Astrocyte (in vitro differentiated cells and primary cell): Measurements from ENCODE around the gene AMER2. TPM values are rescaled to one million over a fixed set of nuclear protein-coding genes. Genes with fewer than 3 reads are reported as not detected.

Source experiments
- DNase-seq: peaks from one replicate; pipeline ENCODE4 v3.0.0-alpha.2; 2010; ENCODE audit warnings: low read depth
- FAIRE-seq: peaks from 2 replicates; lab custom pipeline; 2011; peaks lifted over from hg19 to GRCh38; lab: Jason Lieb, UNC
- H2AFZ ChIP-seq: 2 replicates; pipeline ENCODE4 v1.6.0; 2012; ENCODE audit warnings: low read depth, low read length, inconsistent platforms
- H3K27ac ChIP-seq: 2 replicates; pipeline ENCODE4 v1.5.1; 2011; ENCODE audit warnings: low read depth, low read length, inconsistent platforms
- H3K27me3 ChIP-seq: 2 replicates; pipeline ENCODE4 v1.6.0; 2011; ENCODE audit warnings: low read length, inconsistent platforms; ENCODE audit not compliant: insufficient read depth
- H3K36me3 ChIP-seq: 2 replicates; pipeline ENCODE4 v1.5.1; 2011; ENCODE audit warnings: low read length, inconsistent platforms; ENCODE audit not compliant: insufficient read depth
- H3K4me1 ChIP-seq: 2 replicates; pipeline ENCODE4 v1.5.1; 2011; ENCODE audit warnings: low read length, inconsistent platforms; ENCODE audit not compliant: insufficient read depth
- H3K4me2 ChIP-seq: 2 replicates; pipeline ENCODE4 v1.6.0; 2012; ENCODE audit warnings: low read length, inconsistent platforms
- H3K4me3 ChIP-seq: 2 replicates; pipeline ENCODE4 v1.5.1; 2011; ENCODE audit warnings: low read depth, mild to moderate bottlenecking, low read length, inconsistent platforms; ENCODE audit not compliant: insufficient read depth
- H3K79me2 ChIP-seq: 2 replicates; pipeline ENCODE4 v1.6.0; 2012; ENCODE audit warnings: mild to moderate bottlenecking, low read length, inconsistent platforms; ENCODE audit not compliant: insufficient read depth
- H3K9ac ChIP-seq: 2 replicates; pipeline ENCODE4 v1.6.0; 2012; ENCODE audit warnings: mild to moderate bottlenecking, low read length, inconsistent platforms
- H3K9me3 ChIP-seq: 2 replicates; pipeline ENCODE4 v1.5.1; 2012; ENCODE audit warnings: low read depth, mild to moderate bottlenecking, low read length, inconsistent platforms; ENCODE audit not compliant: insufficient read depth
- H4K20me1 ChIP-seq: 2 replicates; pipeline ENCODE4 v1.6.0; 2012; ENCODE audit warnings: low read length, inconsistent platforms; ENCODE audit not compliant: insufficient read depth
- H3K27ac Mint-ChIP-seq: one replicate; pipeline ENCODE4 v1.8.0; 2021; ENCODE audit warnings: mild to moderate bottlenecking, mixed read lengths; ENCODE audit not compliant: unreplicated experiment
- H3K27me3 Mint-ChIP-seq: one replicate; pipeline ENCODE4 v1.8.0; 2021; ENCODE audit warnings: low read depth, mixed read lengths; ENCODE audit not compliant: unreplicated experiment
- H3K36me3 Mint-ChIP-seq: one replicate; pipeline ENCODE4 v1.8.0; 2021; ENCODE audit warnings: low read depth, mixed read lengths; ENCODE audit not compliant: unreplicated experiment
- H3K4me1 Mint-ChIP-seq: one replicate; pipeline ENCODE4 v1.8.0; 2021; ENCODE audit warnings: low read depth, mixed read lengths; ENCODE audit not compliant: unreplicated experiment
- H3K4me3 Mint-ChIP-seq: one replicate; pipeline ENCODE4 v1.8.0; 2021; ENCODE audit warnings: mild to moderate bottlenecking, moderate library complexity, mixed read lengths; ENCODE audit not compliant: unreplicated experiment
- H3K9me3 Mint-ChIP-seq: one replicate; pipeline ENCODE4 v1.8.0; 2021; ENCODE audit warnings: mild to moderate bottlenecking, mixed read lengths; ENCODE audit not compliant: unreplicated experiment
- CTCF ChIP-seq: IDR thresholded peaks from 2 replicates; pipeline ENCODE4 v1.5.1; 2011; ENCODE audit warnings: low read depth, mild to moderate bottlenecking, inconsistent platforms, low read length, moderate library complexity; ENCODE audit not compliant: insufficient read depth
- EZH2 ChIP-seq: IDR thresholded peaks from 2 replicates; pipeline ENCODE4 v1.6.1; 2012; ENCODE audit warnings: mild to moderate bottlenecking, low read length, inconsistent platforms; ENCODE audit not compliant: insufficient read depth
- total RNA-seq: library from RNA; stranded (reverse); gene quantifications from 2 replicates; pipeline ENCODE4 v1.2.1, GENCODE V29; 2021

The AMER2 gene
- total RNA-seq, 1 donor from 2014 or later = 0.02 TPM

- DNase-seq = no peak
- Mint-ChIP-seq H3K9me3 (no peaks in the 10 kb centered on the region), H3K4me1 (no peaks in the 10 kb centered on the region), H3K27ac (no peak overlapping the region), H3K27me3 (peaks cover 20% of the 10 kb centered on the region), H3K36me3 (no peaks in the 10 kb centered on the region), H3K4me3 (no peak overlapping the region)
- no peak overlapping the region for H2AFZ ChIP-seq
- no peak for FAIRE-seq
- H3K4me1 ChIP-seq = no peaks in the 10 kb centered on the region
- no peaks in the 10 kb centered on the region for H4K20me1 ChIP-seq
- no peaks in the 10 kb centered on the region for H3K36me3 ChIP-seq
- TF ChIP-seq CTCF (no peak), EZH2 (no peak)
- no peak overlapping the region for H3K27ac ChIP-seq
- no peak overlapping the region for H3K4me2 ChIP-seq
- peaks cover 5% of the 10 kb centered on the region for H3K27me3 ChIP-seq
- H3K9ac ChIP-seq = no peak overlapping the region
- no peaks in the 10 kb centered on the region for H3K9me3 ChIP-seq
- H3K79me2 ChIP-seq = no peaks in the 10 kb centered on the region
- H3K4me3 ChIP-seq = no peak overlapping the region
Measured at GRCh38 chr13:25190771-25191170, 18.7 kb upstream of the AMER2 start.

- Histone ChIP-seq H3K9ac (no peak overlapping the region), H3K4me1 (no peaks in the 10 kb centered on the region), H3K27me3 (peaks cover 5% of the 10 kb centered on the region), H4K20me1 (no peaks in the 10 kb centered on the region), H3K27ac (no peak overlapping the region), H3K9me3 (no peaks in the 10 kb centered on the region), H2AFZ (no peak overlapping the region), H3K4me2 (no peak overlapping the region), H3K4me3 (no peak overlapping the region), H3K79me2 (no peaks in the 10 kb centered on the region), H3K36me3 (no peaks in the 10 kb centered on the region)
- Mint-ChIP-seq H3K4me1 (no peaks in the 10 kb centered on the region), H3K36me3 (no peaks in the 10 kb centered on the region), H3K9me3 (no peaks in the 10 kb centered on the region), H3K27me3 (peaks cover 20% of the 10 kb centered on the region), H3K4me3 (no peak overlapping the region), H3K27ac (no peak overlapping the region)
- DNase-seq (no peak), FAIRE-seq (no peak)
- TF ChIP-seq CTCF (no peak), EZH2 (no peak)
Measured at GRCh38 chr13:25190256-25190655, 18.2 kb upstream of the AMER2 start.

GRCh38 chr13:25187596-25187995 lies 15.5 kb upstream of the AMER2 start:
- Mint-ChIP-seq H3K27ac (no peak overlapping the region), H3K9me3 (no peaks in the 10 kb centered on the region), H3K36me3 (no peaks in the 10 kb centered on the region), H3K4me3 (no peak overlapping the region), H3K27me3 (peaks cover 17% of the 10 kb centered on the region), H3K4me1 (no peaks in the 10 kb centered on the region)
- H3K9ac ChIP-seq = no peak overlapping the region
- no peak overlapping the region for H3K4me3 ChIP-seq
- H3K4me1 ChIP-seq = no peaks in the 10 kb centered on the region
- H3K9me3 ChIP-seq = no peaks in the 10 kb centered on the region
- H2AFZ ChIP-seq = no peak overlapping the region
- H3K27ac ChIP-seq = no peak overlapping the region
- no peak for TF ChIP-seq EZH2
- TF ChIP-seq CTCF = no peak
- FAIRE-seq (no peak), DNase-seq (no peak)
- H3K36me3 ChIP-seq = no peaks in the 10 kb centered on the region
- H3K79me2 ChIP-seq = no peaks in the 10 kb centered on the region
- no peaks in the 10 kb centered on the region for H4K20me1 ChIP-seq
- no peak overlapping the region for H3K4me2 ChIP-seq
- peaks cover 5% of the 10 kb centered on the region for H3K27me3 ChIP-seq
